ENCODE results near the gene SMCO2. TPM values are rescaled to one million over a fixed set of nuclear protein-coding genes. Genes with fewer than 3 reads are reported as not detected.

SMCO2 gene
- total RNA-seq, 1 experiment from 2014 or later, result not detected

- DNase-seq (ENCODE audit: low read depth), result no peak
These were observed 104.1 kb downstream of the SMCO2 start for GRCh38 chr12:27550653-27550975.

- DNase-seq (ENCODE audit: low read depth), result no peak
These were observed 104.8 kb downstream of the SMCO2 start for GRCh38 chr12:27551172-27551840.

Other genes starting within 250 kb of the SMCO2 start
- gene STK38L, start 202.4 kb upstream of the SMCO2 start, total RNA-seq (2014; rRNA removed), result 9.1 and 14.2 TPM in 2 replicates
- gene BMAL2, start 113.9 kb upstream of the SMCO2 start, total RNA-seq (2014; rRNA removed), result 21.3 and 25.1 TPM in 2 replicates
- 102 and 121 TPM in 2 replicates for gene PPFIBP1, start 77.5 kb downstream of the SMCO2 start, total RNA-seq (2014; rRNA removed)
- 1.6 and 3.4 TPM in 2 replicates for gene REP15, start 249.7 kb downstream of the SMCO2 start, total RNA-seq (2014; rRNA removed)